SK-N-SH (cell line): ENCODE data around the gene SLC9A2.

Source experiments
- MXI1 ChIP-seq: IDR thresholded peaks from 2 replicates; pipeline ENCODE4 v1.6.1; 2012; ENCODE audit warnings: mild to moderate bottlenecking, low read depth, low read length, improper control_type of control experiment
- RAD21 ChIP-seq: IDR thresholded peaks from 2 replicates; pipeline ENCODE4 v1.6.1; 2012; ENCODE audit warnings: mild to moderate bottlenecking, low read length
- TAF1 ChIP-seq: IDR thresholded peaks from 2 replicates; pipeline ENCODE4 v1.6.1; 2012; ENCODE audit warnings: low read depth, mild to moderate bottlenecking, low read length, moderate library complexity, borderline replicate concordance
- TF ChIP-seq, protein P1 (sequence below): fragments of 200-600 bp; sonication (generic); IDR thresholded peaks from 2 replicates; pipeline ENCODE4 v1.6.1; 2017; ENCODE audit warnings: antibody characterized with exemption, mild to moderate bottlenecking, moderate library complexity
- TF ChIP-seq, protein P2 (sequence below): IDR thresholded peaks from 2 replicates; pipeline ENCODE4; 2012

DNA sequence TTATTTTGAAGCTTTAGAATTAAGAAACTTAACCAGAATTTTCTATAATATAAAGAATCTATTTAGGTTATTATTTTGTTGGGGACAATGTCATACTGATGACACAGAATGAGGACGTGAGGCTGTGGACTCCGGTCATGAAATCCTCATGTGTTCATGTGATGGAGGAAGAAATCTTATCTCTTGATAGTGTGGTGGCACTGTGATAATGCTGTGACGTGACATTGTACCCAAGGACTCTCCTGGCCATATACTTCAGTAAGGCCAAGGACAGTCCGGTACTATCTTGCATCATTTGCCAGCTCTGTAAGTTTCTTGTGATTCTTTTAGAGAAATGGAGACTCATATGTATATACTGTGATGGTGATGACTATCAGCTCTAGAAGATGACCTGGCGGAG is 59.1 kb downstream of the SLC9A2 start:
- TF ChIP-seq, protein P1, sequence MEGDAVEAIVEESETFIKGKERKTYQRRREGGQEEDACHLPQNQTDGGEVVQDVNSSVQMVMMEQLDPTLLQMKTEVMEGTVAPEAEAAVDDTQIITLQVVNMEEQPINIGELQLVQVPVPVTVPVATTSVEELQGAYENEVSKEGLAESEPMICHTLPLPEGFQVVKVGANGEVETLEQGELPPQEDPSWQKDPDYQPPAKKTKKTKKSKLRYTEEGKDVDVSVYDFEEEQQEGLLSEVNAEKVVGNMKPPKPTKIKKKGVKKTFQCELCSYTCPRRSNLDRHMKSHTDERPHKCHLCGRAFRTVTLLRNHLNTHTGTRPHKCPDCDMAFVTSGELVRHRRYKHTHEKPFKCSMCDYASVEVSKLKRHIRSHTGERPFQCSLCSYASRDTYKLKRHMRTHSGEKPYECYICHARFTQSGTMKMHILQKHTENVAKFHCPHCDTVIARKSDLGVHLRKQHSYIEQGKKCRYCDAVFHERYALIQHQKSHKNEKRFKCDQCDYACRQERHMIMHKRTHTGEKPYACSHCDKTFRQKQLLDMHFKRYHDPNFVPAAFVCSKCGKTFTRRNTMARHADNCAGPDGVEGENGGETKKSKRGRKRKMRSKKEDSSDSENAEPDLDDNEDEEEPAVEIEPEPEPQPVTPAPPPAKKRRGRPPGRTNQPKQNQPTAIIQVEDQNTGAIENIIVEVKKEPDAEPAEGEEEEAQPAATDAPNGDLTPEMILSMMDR, result no peak
- TF ChIP-seq RAD21 (no peak), TAF1 (no peak), MXI1 (no peak)
- TF ChIP-seq, protein P2, sequence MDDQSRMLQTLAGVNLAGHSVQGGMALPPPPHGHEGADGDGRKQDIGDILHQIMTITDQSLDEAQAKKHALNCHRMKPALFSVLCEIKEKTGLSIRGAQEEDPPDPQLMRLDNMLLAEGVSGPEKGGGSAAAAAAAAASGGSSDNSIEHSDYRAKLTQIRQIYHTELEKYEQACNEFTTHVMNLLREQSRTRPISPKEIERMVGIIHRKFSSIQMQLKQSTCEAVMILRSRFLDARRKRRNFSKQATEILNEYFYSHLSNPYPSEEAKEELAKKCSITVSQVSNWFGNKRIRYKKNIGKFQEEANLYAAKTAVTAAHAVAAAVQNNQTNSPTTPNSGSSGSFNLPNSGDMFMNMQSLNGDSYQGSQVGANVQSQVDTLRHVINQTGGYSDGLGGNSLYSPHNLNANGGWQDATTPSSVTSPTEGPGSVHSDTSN, result no peak
